NK-92 (cell line): ENCODE results near the gene DDTL.
"Not testable (repeated sequence)": the region's sequence is repeated elsewhere in the genome, so short reads cannot be mapped to it uniquely, and the experiment has no call there.

ENCODE experiments used
- DNase-seq: peaks from one replicate; lab custom pipeline; 2025; ENCODE audit not compliant: unreplicated experiment; lab: John Stamatoyannopoulos, UW

The DDTL gene

DNA sequence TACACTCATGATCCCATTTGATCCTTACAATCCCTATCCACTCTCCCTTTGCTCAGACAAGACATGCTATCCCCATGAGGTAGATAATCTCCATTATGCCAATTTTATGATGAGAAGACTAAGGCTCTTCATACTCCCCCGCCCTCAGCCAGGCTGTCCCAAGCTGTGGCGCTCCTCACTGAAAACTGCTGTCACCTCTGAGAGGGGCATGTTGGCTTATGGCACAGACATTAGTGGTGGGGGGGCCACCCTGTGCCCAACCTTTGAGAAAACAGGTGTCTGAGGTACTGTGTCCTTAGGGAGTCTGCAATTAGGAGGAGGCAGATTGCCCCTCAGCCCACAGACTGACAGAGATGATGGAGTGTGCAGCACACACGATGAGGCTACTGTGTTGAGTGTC lies 2.4 kb downstream of the DDTL start:
- no peak for DNase-seq

- DNase-seq = no peak
Measured at GRCh38 chr22:23970201-23970641, 3.5 kb downstream of the DDTL start.

GRCh38 chr22:23970816-23971486 lies 4.3 kb downstream of the DDTL start:
- no peak for DNase-seq

DNA sequence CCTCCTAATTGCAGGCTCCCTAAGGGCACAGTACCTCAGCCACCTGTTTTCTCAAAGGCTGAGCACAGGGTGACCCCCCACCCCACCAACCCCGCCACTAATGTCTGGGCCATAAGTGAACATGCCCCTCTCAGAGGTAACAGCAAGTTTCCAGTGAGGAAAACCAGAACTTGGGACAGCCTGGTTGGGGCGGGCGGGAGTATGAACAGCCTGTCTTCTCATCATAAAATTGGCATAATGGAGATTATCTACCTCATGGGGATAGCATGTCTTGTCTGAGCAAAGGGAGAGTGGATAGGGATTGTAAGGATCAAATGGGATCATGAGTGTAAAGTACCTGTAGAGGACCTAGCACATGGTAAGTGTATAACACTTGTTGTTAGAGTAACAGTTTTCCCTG lies 5.2 kb downstream of the DDTL start:
- not testable (repeated sequence) for DNase-seq

GRCh38 chr22:23974345-23974744 lies 7.7 kb downstream of the DDTL start, which contains the start of gene DDT:
DDT (minus strand) TSS chr22:23974441; CDS start chr22:23974414, 27 bp downstream.
- DNase-seq = not testable (repeated sequence)

GRCh38 chr22:23974836-23975352 lies 8.2 kb downstream of the DDTL start:
- DNase-seq = not testable (repeated sequence)

DNA sequence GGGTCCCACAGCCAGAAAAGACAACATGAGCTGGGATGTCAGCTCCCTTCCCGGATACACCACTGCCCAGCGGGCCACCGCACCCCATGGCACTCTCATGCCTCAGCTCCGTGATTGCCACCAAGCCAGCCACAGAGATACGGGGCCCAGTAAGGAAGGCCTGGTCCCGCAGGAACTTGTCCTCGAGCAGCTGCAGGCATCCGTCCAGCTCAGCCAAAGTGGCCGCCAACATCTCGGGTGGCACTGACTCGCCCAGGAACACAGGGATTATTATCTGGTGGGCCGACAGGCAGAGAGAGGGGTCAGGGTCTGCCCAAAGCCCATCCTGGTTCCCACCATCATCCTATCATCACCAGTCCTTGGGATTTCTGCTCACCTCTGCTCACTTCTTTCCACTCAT lies 10.6 kb downstream of the DDTL start:
- not testable (repeated sequence) for DNase-seq

DNA sequence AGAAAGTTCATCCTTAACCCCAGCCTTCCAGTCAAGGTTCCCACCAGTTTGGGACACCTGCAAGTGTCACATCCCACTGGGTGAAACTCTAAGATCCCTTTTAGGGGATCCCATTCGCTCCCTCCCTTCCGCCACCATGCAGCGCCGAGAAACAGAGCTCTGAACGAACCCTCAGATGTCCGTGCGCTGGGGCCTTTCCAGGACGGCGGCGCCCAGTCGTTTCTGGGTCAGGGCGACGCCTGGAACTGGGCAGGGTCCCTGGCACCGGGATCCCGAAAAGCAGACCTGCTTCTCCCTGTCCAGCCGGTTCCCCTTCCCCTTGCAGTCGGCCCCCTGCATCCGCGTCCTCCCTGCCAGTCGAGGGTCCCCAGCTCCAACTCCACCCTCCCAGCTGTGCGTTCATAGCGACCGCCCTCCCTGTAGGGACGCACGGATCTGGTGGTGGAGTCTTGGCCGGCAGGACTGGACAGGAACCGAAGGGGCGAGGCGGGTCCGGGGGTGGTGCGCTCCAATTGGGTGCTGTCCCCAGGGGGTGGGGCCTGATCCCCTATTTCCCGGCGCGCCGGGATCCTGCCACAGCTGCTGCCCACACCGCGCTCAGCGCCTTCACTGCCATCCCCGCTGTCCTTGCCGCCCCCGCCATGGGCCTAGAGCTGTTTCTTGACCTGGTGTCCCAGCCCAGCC lies 13.0 kb downstream of the DDTL start, which contains the start of gene GSTT2:
Gene GSTT2, plus strand, starts transcription at position 578 of the 684 bp plus-strand sequence.
- not testable (repeated sequence) for DNase-seq

- not testable (repeated sequence) for DNase-seq
Measured at GRCh38 chr22:23980567-23980966, 13.9 kb downstream of the DDTL start.

DNA sequence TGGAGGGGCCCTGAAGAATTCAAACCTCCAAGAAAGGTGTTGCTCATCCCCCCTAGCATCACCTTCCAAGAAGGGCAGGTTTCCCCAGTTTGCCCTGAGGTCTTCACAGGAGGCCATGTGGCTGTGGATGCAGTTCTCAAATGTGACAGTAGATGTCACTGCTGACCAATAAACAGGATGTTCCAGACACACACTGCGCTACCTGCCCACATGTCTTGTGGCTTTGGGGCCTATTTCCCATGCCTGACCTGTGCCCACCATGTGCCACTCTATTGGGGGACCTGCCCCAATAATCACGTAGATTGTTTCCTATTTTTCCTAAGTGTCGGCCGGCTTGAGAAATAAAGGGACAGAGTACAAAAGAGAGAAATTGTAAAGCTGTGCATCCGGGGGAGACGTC lies 17.7 kb downstream of the DDTL start:
- no peak for DNase-seq

DNA sequence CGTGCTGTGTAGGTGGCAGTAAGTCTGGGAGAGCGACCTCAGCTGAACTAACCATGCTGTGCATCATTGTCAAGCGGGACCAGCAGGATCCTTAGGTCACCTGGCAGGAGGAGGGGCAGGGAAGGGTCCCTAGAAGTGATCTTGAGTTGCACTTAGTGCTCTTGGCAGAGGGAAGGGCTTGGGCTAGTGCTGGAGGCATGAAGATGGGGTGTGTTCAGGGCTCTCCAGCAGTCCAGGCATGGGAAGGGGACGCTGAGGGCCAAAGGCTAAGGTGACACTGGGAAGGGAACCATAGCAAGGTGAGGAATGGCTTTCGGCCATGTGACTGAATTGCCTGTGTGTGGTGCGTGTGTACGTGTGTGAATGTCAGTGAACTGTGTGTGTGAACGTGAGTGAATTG lies 19.4 kb downstream of the DDTL start:
- DNase-seq = not testable (repeated sequence)

GRCh38 chr22:23986538-23987178 lies 20.0 kb downstream of the DDTL start:
- DNase-seq = not testable (repeated sequence)

DNA sequence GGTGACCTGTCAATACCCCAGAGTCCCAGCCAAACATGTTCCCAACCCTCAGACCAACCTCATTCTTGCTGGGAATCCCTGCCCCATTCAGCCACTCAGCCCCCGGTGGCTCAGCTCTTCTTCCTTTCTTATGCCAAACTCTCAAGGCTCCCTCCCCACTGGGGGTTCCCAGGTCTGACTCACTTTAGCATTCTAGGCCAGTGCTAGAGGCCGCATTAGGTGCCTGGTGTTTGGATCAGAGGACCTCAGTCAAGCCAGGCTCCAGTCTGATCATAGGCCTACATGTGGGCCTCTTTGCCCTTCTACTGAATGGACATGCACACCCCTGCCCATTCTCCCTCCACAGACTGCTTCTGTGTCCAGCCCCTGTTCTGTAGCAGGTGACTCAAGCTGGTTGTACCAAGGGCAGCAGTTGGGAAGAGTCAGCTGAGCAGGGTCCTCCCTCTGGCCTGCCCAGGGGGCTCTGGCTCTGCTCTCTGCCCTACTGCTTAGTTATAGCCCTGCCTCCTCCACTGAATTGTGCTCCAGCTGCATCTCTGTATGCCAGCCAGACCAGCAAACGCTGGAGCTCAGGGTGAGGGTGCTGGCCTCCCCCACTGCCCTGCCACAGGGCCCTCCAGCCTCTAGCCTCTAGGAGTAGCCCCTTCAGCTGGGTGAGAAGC lies 23.0 kb downstream of the DDTL start:
- DNase-seq = not testable (repeated sequence)

GRCh38 chr22:23993080-23993479 lies 26.4 kb downstream of the DDTL start:
- not testable (repeated sequence) for DNase-seq

GRCh38 chr22:23993581-23994177 lies 27.0 kb downstream of the DDTL start:
- DNase-seq = not testable (repeated sequence)

- no peak for DNase-seq
Measured at GRCh38 chr22:23997092-23997491, 30.4 kb downstream of the DDTL start.

GRCh38 chr22:23999779-24000178 lies 33.1 kb downstream of the DDTL start:
- not testable (repeated sequence) for DNase-seq

DNA sequence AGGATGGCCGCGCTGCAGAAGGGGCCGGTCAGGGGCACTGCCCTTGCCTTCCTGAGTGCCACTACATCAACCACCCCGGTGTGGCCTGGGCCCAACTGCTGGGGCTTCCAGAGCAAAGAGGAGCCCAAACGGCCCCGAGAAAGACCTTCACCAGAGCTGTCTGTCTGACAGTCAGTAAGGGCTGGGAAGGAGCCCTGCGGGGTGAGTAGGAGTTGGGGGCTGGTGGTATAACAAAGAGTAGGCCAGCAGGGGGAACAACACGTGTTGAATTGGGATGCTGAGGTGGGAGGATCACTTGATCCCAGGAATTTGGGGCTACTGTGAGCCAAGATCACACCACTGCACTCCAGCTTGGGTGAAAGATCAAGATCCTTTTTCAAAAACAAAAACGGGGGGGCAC lies 34.6 kb downstream of the DDTL start:
- DNase-seq = no peak

- DNase-seq = no peak
Measured at GRCh38 chr22:24002272-24002671, 35.6 kb downstream of the DDTL start.

GRCh38 chr22:24002851-24003250 lies 36.2 kb downstream of the DDTL start:
- no peak for DNase-seq

DNA sequence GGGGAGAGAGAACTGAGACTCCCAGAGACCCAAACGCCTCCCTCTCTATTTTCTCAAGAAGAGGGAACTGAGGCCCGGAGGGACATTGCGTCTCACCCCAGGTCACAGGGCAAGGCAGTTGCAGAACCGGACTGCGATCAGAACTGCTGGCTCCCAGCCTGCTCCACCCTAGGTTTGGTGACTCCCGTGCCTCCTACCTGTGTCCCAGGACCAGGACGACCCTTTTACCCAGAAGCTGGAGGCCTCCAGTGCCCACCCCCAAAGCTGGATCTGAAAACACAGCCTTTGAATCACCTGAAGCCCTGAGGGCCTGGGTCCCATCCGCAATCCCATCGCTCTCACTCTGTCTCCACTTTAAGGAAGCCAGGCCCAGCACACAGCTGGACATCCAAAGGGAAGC lies 37.2 kb downstream of the DDTL start:
- no peak for DNase-seq
